Measurements from ENCODE around the gene CHCHD10. TPM values are rescaled to one million over a fixed set of nuclear protein-coding genes. Genes with fewer than 3 reads are reported as not detected.

Gene CHCHD10
- total and polyA plus RNA-seq, 2 of the 13 experiments (the other 11 are each of a cell fraction or from before 2014, with no cell fraction given) = 37.0 to 62.8 TPM

- in situ Hi-C loops (cut with HindIII; ENCODE audit: extremely low pct_ligation_motif_present, low pct_unique_long_range_greater_than_20kb) (no loop called here), intact Hi-C loops (cut with micrococcal nuclease; ENCODE audit: unreplicated experiment) (no loop called here)
- H3K9ac ChIP-seq (ENCODE audit: insufficient read depth, low read depth, low read length) = peak overlapping the region; percentile 92
- no peak for DNase-seq (ENCODE audit: low spot score)
- no peaks in the 10 kb centered on the region for H3K36me3 ChIP-seq (replicated peaks in 1 of 2; ENCODE audit: control insufficient read depth in 1 of 2, insufficient read depth in 2 of 2, low read length in 2 of 2)
- H3K4me2 ChIP-seq (ENCODE audit: low read depth, low read length) = peak overlapping the region; percentile 87
- 59% methylated on average over 15 of the region's 22 CpGs for WGBS (ENCODE audit: low lambda C conversion rate)
- H3K9me3 ChIP-seq (ENCODE audit: low read length) = no peaks in the 10 kb centered on the region
- POLR2A ChIA-PET = interaction anchor here (0.9 to 4.9 kb wide), 5 partner anchors 8 to 38 kb away, joined by 4 to 52 read pairs (median 6); partner anchors contain the start of genes C22orf15 and CHCHD10
- no peaks in the 10 kb centered on the region for H4K20me1 ChIP-seq (ENCODE audit: insufficient read depth, low read length)
- peak overlapping the region; percentile 69 for H2AFZ ChIP-seq (ENCODE audit: low read length)
- ATAC-seq = no peak; the same call in 2 of the 3 replicates
- H3K27me3 ChIP-seq (ENCODE audit: control insufficient read depth in 1 of 2, insufficient read depth in 2 of 2, low read length in 2 of 2) = no peaks in the 10 kb centered on the region
- H3K79me2 ChIP-seq (ENCODE audit: insufficient read depth, low read length) = peaks cover 7% of the 10 kb centered on the region
- H3K27ac ChIP-seq (ENCODE audit: extremely low read length, insufficient read depth, low read length) = peak overlapping the region; percentile 60
- no peak for FAIRE-seq
- CTCF ChIA-PET (ENCODE audit: low intra/inter-chr PET ratio, low total read pairs) = no interaction called here
- H3K4me1 ChIP-seq (ENCODE audit: insufficient read depth, low read length) = peaks cover 23% of the 10 kb centered on the region
- H3K4me3 ChIP-seq (replicated peaks in 1 of 3; ENCODE audit: insufficient read depth in 1 of 3, low read depth in 2 of 3, low read length in 3 of 3) = peak overlapping the region; percentile 88 to 92 (median 89)
- BruUV-seq (replicated peaks) = TSS peak; percentile 86
- TF ChIP-seq, protein P1, sequence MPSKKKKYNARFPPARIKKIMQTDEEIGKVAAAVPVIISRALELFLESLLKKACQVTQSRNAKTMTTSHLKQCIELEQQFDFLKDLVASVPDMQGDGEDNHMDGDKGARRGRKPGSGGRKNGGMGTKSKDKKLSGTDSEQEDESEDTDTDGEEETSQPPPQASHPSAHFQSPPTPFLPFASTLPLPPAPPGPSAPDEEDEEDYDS (CRISPR knock-in tag; IDR thresholded peaks at IDR 0.05) = no peak
- TF ChIP-seq, protein P2, sequence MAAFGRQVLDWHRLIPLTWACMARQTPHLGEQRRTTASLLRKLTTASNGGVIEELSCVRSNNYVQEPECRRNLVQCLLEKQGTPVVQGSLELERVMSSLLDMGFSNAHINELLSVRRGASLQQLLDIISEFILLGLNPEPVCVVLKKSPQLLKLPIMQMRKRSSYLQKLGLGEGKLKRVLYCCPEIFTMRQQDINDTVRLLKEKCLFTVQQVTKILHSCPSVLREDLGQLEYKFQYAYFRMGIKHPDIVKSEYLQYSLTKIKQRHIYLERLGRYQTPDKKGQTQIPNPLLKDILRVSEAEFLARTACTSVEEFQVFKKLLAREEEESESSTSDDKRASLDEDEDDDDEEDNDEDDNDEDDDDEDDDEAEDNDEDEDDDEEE (CRISPR knock-in tag; IDR thresholded peaks at IDR 0.05) = no peak
- TF ChIP-seq ZNF598 (CRISPR knock-in tag; IDR thresholded peaks at IDR 0.05; ENCODE audit: borderline replicate concordance) (no peak), ZSCAN20 (CRISPR knock-in tag; IDR thresholded peaks at IDR 0.05; ENCODE audit: borderline replicate concordance) (no peak), FOXJ3 (CRISPR knock-in tag; IDR thresholded peaks at IDR 0.05; ENCODE audit: borderline replicate concordance) (no peak), ZNF687 (CRISPR knock-in tag; IDR thresholded peaks at IDR 0.05) (peak; percentile 53), HES4 (CRISPR knock-in tag; IDR thresholded peaks at IDR 0.05; ENCODE audit: borderline replicate concordance) (no peak), ZSCAN21 (CRISPR knock-in tag; IDR thresholded peaks at IDR 0.05; ENCODE audit: borderline replicate concordance) (no peak), ZNF431 (CRISPR knock-in tag; IDR thresholded peaks at IDR 0.05; ENCODE audit: borderline replicate concordance, low read depth) (no peak)
- TF ChIP-seq, protein P3, sequence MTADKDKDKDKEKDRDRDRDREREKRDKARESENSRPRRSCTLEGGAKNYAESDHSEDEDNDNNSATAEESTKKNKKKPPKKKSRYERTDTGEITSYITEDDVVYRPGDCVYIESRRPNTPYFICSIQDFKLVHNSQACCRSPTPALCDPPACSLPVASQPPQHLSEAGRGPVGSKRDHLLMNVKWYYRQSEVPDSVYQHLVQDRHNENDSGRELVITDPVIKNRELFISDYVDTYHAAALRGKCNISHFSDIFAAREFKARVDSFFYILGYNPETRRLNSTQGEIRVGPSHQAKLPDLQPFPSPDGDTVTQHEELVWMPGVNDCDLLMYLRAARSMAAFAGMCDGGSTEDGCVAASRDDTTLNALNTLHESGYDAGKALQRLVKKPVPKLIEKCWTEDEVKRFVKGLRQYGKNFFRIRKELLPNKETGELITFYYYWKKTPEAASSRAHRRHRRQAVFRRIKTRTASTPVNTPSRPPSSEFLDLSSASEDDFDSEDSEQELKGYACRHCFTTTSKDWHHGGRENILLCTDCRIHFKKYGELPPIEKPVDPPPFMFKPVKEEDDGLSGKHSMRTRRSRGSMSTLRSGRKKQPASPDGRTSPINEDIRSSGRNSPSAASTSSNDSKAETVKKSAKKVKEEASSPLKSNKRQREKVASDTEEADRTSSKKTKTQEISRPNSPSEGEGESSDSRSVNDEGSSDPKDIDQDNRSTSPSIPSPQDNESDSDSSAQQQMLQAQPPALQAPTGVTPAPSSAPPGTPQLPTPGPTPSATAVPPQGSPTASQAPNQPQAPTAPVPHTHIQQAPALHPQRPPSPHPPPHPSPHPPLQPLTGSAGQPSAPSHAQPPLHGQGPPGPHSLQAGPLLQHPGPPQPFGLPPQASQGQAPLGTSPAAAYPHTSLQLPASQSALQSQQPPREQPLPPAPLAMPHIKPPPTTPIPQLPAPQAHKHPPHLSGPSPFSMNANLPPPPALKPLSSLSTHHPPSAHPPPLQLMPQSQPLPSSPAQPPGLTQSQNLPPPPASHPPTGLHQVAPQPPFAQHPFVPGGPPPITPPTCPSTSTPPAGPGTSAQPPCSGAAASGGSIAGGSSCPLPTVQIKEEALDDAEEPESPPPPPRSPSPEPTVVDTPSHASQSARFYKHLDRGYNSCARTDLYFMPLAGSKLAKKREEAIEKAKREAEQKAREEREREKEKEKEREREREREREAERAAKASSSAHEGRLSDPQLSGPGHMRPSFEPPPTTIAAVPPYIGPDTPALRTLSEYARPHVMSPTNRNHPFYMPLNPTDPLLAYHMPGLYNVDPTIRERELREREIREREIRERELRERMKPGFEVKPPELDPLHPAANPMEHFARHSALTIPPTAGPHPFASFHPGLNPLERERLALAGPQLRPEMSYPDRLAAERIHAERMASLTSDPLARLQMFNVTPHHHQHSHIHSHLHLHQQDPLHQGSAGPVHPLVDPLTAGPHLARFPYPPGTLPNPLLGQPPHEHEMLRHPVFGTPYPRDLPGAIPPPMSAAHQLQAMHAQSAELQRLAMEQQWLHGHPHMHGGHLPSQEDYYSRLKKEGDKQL (CRISPR knock-in tag; IDR thresholded peaks at IDR 0.05; ENCODE audit: low read depth) = no peak
These were observed 16.3 kb downstream of the CHCHD10 start for GRCh38 chr22:23751441-23751996.
